GM20431 (cell line): ENCODE data around the gene GPS1.

Experiments used
- in situ Hi-C: fragments of 300-500 bp; cut with MseI, MboI; formaldehyde crosslinking; loops from one replicate; pipeline ENCODE4 v1.15.0; 2020; ENCODE audit warnings: low sequenced_read_pairs; ENCODE audit not compliant: unreplicated experiment

Gene GPS1

GRCh38 chr17:82051776-82052637 lies at the start of gene GPS1, which contains the start of gene RFNG:
Gene GPS1 (plus strand): TSS chr17:82051898. CDS start chr17:82051932, 34 bp downstream.
Gene RFNG (minus strand): TSS chr17:82051811. CDS start chr17:82051766, 45 bp downstream.
- in situ Hi-C loops = no loop called here

GRCh38 chr17:82003411-82004381 lies 48.0 kb upstream of the GPS1 start:
- in situ Hi-C loops = no loop called here

- in situ Hi-C loops = no loop called here
Measured at GRCh38 chr17:82004517-82005455, 46.9 kb upstream of the GPS1 start.

GRCh38 chr17:82005701-82006348 lies 45.9 kb upstream of the GPS1 start:
- in situ Hi-C loops = no loop called here

- in situ Hi-C loops = no loop called here
Measured at GRCh38 chr17:82006468-82007227, 45.0 kb upstream of the GPS1 start.

GRCh38 chr17:82007228-82007494 lies 44.5 kb upstream of the GPS1 start:
- in situ Hi-C loops = no loop called here

- in situ Hi-C loops = no loop called here
Measured at GRCh38 chr17:82007495-82008257, 44.0 kb upstream of the GPS1 start.

GRCh38 chr17:82008258-82008940 lies 43.3 kb upstream of the GPS1 start:
- in situ Hi-C loops = no loop called here

- in situ Hi-C loops = no loop called here
Measured at GRCh38 chr17:82008941-82009405, 42.7 kb upstream of the GPS1 start.

GRCh38 chr17:82009413-82009812 lies 42.3 kb upstream of the GPS1 start:
- in situ Hi-C loops = no loop called here

GRCh38 chr17:82010575-82011525 lies 40.8 kb upstream of the GPS1 start:
- in situ Hi-C loops = no loop called here

- in situ Hi-C loops = no loop called here
Measured at GRCh38 chr17:82011617-82012187, 40.0 kb upstream of the GPS1 start.

GRCh38 chr17:82012261-82012639 lies 39.4 kb upstream of the GPS1 start:
- in situ Hi-C loops = no loop called here

- in situ Hi-C loops = no loop called here
Measured at GRCh38 chr17:82012640-82013295, 38.9 kb upstream of the GPS1 start.

GRCh38 chr17:82013341-82013740 lies 38.4 kb upstream of the GPS1 start:
- in situ Hi-C loops = no loop called here
